T-helper 2 cell (primary cell): Measurements from ENCODE around the gene LRRC28.

Experiments used
- DNase-seq, 5 experiments: peaks; one replicate each; pipeline versions ENCODE4 v3.0.0 to v3.0.0-alpha.2; 2012 to 2022

Gene LRRC28

DNA sequence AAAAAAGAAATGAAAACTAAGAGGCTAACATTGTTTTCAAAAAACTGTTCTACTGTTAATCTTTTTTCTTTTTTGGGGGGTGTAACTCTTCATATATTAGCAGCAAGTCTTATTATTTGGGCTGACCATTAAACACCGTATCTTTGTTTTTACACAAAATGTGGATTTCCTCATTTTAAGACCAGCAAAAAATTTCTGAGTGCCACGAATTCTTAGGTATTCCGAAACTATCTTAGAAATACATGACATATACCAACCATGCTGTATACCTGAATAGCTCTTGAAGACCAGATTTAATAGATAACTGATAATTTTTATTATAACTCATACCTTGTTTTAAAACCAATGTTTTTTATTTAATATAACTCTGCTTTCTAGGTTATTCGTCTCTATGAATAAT, 1.3 kb upstream of the LRRC28 start:
- DNase-seq = no peak

DNA sequence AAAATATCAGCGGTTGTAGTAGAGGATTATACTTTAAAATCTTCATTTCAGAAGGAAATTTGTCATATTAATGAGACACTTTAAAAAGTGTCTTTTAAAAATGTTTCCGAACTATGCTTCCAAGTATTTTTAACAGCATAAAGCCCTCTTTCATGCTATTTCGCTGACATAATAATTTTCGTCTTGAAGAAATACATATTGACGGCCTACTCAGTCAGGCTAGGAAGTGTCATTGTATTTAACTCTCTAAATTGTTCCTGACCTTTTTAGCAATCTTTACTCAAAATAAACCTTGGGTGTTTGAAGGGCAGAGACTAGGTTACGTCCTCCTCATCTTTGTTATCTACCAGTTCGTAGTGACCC, 806 bp upstream of the LRRC28 start:
- DNase-seq = no peak

DNA sequence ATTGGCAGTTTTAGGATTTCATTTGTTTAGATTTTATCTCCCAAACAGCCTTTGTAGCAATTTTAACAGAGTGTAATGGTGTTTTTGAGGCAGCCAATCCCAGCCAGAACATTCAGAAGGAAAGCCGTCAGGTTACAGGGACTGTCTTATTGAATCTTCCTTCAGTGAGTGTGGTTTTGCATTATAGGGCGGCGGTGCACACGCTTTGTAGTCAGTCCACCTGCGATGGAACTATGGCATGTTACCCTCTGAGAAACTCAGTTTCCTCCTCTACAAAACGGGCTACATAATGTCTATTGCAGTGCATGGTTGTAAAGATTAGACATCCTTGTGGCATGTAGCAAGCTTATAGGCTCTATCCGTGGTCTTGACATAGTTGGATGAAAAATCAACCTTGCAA, 1.0 kb downstream of the LRRC28 start:
- no peak for DNase-seq

DNA sequence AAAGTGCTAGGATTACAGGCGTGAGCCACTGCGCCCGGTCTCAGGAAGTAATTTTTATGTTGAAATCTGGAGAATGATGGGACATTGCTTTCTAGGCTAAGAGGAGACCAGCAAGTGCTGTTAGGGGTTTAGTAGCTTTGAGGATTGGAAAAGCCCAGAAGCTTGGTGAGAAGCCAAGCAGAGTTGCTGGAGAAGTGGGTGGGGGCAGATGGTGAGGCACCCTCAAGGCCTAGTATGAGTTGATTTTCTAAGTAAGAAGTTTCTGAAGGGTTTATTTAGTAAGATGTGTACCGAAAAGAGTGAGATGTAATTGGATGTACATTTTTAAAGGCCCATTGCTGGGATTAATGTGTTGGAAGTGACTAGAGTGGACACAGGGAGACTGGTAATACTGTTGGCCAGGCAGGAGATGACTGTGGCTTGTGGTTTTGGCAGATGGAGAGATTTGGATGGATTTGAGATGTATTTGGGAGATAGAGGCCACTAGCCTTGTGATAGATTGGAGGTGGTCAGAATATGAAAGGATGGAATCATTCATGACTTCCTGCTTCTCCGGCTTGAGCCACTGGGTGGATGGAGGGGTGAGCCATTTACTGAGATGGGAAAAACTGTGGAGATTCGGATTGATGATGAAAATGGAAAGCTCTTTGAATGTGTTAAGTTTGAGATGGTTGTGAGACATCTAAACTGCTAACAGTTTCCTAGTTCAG, 2.3 kb downstream of the LRRC28 start:
- peak in 1 of 5 experiments; percentile 37 for DNase-seq

DNA sequence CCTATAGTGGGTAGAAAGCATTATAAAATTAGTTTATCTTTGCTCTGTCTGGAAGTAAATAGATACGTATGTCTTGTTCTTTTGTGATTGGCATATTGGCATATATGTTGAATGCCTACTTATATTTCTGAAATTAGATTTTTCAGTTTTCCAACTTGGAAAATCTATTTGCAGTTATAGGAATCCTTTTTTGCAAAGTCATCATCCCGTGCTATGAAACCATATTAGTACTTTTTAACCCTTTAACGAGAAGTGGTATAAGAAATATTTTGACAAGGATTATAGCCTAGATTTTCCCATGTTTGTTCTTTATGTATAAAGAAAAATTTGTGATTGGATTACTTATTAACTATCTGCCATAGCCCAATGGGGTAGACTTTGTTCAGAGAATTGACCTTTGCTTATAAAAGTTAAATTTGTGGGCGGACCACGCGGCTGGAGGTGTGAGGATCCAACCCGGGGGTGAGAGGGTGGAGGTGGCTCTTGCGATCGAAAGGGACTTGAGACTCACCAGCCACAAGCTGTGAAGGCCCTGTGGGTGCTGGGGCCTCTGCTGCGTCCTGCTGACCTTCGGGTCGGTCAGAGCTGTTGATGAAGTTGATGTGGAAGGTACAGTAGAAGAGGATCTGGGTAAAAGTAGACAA, 5.9 kb downstream of the LRRC28 start:
- no peak for DNase-seq

DNA sequence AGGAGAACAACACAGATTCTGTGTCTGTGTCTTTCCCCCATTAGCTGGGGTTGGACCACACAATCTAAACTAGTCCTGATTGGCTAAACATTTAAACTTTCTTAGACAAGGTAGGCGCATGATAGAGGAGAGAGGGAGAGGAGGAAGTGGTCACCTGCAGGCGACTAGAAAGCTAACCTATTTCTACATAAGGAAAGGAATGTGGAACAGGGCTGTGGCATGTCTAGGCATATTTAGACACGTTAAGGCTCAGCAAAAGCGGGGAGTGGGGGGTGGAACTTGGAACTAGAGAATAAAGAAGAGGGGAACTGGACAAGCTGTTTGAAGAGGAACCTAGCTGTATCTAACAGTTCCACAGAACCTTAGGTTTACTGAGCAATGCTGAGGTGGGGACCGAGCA, 12.8 kb downstream of the LRRC28 start:
- no peak for DNase-seq

DNA sequence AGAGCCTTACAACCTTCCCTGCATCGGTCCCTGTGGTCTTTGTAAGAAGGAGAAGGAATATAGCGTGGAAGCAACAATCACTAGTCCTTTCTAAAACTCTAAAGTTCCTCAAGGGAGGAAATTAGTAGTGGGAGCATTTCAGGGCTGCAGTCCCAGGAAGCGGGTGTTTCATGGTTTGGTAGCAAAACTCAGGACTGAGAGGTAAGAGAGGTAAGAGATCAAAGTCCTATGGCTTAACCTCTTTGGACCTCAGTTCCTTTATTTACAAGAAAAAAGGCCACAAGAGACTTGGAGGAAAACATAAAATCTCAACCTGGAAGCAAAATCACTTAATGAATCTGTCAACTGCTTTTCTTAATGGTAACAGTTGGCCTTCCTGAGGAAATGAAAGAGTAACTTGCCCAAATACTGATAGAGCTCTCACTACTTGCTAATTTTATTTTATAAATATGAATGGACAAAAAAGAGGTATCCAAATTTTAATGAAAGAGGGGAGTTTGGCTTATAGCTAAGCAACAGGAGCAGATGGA, 14.3 kb downstream of the LRRC28 start:
- DNase-seq = no peak

DNA sequence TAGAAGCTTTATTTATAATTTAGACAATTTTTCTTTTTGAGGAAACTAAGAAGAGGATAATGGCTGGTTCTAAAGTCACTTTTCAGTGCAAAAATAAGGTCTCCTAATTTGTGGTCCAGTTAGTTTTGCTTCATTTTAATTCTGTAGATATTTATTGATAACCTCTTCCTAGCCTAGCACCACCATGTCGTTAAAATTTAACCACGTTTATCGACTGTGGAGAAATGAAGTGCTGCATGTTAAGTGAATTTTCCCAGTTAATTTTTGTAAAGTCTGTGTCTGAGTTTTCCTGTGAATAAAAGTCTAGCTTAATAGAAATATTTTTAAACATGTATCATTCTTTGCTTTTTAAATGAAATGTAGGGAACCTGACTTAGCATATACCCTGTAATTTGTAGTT, 16.7 kb downstream of the LRRC28 start:
- DNase-seq = no peak

DNA sequence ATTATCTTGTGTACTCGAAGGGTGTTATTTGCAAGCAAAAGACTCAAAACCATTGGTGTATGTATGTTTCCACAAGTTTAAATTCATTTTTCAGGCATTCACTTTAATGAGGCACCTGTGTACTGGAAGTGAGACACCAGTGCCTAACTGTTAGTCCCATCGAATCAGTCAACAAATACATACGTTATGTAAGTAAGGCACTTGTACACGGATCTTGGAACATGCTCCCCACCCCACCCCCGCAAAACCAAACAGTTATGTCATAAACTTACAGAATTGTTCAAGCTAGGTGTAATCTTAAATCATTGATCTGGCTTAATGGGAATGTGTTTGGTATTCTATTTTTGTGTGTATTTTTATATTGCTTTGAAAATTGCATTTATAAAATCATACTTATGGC, 17.1 kb downstream of the LRRC28 start:
- DNase-seq = no peak

DNA sequence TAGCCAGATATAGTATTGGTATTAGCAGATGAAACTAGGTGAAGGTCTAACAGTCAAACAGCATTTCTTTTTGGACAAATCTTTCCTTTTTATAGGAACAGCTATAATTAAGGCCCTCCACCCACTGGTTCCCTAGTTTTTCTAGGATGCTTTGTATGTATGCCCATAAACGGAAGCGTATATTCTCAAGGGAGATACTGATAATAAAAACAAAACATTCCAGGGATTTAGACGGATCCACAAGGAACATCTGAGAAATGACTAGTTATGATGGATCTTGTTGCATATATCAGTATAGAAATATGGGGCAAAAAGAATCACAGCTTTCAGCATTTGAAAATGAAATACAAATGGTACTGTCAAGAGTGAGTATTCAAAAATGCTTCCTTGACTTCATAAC, 22.5 kb downstream of the LRRC28 start:
- DNase-seq = no peak

DNA sequence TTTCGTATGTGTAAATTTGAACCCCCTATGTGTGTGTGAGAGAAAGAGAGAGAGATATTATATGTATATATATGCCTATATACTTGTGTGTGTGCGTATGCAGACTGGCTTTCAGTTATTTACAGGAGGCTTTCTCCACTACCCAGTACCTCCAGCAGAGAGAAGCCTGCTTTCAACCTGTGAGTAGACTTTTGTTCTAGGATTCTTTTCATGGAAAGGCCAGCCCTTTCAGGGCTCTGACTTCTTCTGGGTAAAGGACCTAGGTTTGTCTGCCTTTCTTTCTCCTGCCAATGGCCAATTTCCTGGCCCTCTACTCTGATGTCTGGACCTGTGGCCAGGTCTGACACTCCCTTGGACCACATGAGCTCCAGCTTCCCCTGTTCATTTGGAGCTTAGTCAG, 23.8 kb downstream of the LRRC28 start:
- DNase-seq = no peak

DNA sequence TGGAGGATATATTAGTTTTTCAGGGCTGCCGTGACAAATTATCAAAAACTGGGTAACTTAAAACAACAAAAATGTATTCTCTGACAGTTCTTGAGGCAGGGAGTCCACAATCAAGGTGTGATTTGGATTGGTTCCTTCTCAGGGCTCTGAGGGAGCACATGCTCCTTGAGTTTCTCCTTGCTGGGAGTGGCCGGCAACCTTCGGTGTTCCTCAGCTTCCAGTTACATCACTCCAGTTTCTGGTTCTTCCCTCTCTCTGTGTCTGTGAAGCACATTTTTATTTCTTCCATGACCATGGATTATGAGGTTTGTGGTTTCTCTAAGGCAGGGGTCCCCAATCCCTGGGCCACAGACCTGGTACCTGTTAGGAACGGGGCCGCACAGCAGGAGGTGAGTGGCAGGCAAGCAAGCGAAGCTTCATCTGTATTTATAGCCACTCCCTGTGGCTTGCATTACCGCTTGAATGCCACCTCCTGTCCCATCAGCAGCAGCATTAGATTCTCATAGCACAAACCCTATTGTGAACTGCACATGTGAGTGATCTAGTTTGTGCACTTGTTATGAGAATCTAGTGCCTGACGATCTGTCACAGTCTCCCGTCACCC, 24.3 kb downstream of the LRRC28 start:
- peak in 1 of 5 experiments; percentile 16 for DNase-seq

DNA sequence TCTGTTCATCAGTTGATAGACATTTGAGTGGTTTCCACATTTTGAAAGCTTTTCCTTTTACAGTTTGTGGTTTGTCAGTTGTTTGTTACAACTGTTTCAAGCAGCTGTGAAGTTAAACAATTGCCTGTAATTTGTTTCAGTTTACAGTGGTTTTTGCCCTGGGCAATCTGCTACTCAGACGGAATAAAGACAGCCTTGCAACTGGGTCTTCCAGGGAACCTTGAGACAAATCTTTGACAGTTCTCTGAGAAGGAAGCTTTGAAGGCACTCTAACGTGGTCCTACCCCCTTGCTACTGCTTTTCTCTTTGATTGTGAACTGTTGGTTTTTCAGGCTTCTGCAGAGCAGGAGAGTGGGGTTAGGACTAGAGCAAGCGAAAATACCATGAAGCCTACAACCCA, 28.0 kb downstream of the LRRC28 start:
- peak in 1 of 5 experiments; percentile 82 for DNase-seq

DNA sequence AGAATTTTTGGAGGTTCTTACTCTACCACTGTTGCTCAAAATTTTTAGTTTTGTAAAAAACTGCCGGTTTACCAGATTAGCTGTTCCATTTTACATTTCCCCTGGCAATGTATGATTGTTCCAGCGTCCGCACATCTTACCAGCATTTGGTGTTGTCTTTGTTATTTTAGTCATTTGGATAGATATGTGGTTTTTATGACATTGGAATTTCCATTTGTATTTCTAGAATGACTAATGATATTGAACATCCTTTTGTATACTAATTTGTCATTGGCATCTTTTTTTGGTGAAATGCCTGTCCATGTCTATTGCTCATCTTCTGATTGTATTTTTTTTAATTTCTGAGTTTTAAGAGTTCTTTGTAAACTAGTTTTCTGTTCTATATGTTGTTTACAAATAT, 28.5 kb downstream of the LRRC28 start:
- peak in 1 of 5 experiments; percentile 58 for DNase-seq

DNA sequence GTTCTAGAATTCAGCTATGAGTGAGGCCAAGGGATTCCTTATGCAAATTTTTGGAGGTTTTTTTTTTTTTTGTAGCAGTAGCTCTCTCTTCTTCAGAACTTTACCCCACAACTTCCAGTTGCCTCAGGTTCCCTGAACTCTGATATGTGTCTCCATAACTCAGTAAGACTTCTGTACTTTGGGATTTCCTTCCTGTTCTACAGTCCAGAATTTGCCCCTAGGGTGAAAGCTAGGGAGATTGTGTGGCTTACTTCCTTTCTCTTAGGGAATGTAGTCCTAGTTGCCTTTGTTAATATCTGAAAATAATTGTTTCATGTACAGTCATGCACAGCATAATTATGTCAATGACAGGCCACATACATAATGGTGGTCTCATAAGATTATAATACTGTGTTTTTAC, 30.8 kb downstream of the LRRC28 start:
- DNase-seq = no peak

DNA sequence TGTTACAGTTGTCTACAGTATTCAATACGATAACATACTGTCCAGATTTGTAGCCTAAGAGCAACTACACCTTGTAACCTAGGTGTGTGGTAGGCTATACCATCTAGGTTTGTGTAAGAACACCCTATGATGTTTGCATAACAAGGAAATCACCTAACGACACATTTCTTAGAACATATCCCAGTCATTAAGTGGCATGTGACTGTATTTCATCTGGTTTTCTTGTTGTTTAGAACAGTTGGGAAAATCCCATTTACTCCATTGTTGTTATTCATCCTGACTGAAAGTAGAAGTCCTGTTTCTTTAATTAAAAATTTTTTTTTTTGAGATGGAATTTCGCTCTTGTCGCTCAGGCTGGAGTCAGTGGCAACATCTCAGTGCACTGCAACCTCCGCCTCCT, 31.3 kb downstream of the LRRC28 start:
- no peak for DNase-seq

DNA sequence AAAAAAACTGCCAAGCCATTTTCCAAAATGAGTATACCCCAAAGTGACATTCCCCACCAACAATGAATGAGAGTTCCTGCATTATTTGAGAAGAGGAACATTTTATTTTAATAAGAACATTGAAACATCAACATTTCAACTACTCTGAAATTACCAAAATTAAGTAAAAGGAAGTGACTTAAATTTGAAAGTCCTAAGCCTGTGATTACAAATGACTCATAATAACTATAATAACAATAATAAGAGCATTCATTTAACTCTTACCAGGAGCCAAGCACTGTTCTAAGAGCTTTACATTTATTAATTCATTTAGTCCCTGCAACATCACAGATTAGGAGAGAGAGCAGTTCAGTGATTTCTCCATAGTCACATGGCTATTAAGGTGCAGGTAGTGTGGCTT, 32.4 kb downstream of the LRRC28 start:
- no peak for DNase-seq

DNA sequence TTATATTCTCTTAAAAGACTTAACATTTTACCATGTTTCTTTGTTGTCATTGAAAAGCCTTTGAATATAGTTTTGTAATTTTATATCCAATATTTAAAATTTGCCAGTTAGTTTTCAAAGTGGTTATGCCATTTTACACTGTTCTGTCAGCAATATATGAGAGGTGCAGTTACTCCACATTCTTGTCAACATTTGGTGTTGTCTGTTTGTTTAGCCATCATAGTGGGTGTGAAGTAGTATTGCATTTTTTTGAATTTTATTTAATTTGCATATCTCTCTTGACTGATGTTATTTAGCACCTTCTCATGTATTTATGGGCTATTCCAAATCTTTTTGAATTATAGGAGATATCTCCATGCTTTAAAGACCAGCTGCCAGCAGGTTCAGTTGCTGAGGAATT, 40.4 kb downstream of the LRRC28 start:
- DNase-seq = no peak

DNA sequence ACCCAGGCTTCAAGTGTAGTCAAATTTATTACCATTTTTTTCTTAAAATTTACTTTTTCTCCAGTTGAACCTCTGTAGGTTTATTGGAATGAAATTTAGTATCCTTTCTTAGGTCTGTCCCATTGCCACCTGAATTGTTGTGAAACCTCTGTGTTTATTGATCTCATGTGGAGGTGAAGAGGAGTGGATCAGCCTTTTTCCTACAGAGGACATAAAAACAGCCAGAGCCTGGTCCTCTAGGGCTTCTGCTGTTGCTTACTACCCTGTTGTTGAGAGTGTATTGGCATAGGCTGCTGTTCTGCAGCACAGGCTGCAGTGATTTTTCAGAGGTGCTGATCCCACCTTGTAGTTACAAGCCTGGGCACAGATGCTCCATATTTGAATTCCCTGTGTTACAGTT, 44.6 kb downstream of the LRRC28 start:
- no peak for DNase-seq

DNA sequence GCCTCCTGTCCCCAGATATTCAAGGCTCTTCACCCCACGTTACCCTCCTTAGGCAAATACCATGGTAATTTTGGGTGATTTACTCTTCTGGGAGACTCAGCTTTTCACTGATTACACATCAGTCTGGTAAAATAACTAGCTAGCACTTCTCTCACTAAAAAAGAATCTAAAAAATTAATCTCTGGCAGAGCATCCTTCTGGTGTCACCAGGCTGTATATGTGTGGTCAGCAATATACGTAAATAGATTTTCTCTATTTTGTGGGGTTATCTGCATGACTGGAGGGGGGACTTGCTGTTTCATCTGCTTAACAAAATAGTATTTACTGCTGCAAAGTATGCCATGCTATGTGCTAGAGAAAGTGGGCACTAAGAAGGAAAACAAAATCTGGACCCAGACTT, 45.1 kb downstream of the LRRC28 start:
- no peak for DNase-seq

DNA sequence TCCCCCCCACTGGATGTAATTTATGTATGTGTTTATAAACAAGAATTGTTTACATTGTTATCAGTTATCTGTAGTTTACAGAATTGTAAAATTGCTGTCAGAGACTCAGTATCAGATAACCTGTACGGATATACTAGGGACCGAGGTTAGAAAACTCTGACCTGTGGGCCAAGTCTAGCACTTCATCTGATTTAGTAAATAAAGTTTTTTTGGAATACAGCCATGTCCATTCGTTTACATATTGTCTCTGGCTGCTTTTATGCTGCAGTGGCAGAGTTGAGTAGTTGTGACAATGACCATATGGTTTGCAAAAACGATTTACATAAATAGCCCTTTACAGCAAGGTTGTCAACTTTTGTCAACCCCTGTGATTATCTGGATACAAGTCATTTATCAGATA, 52.6 kb downstream of the LRRC28 start:
- no peak for DNase-seq

DNA sequence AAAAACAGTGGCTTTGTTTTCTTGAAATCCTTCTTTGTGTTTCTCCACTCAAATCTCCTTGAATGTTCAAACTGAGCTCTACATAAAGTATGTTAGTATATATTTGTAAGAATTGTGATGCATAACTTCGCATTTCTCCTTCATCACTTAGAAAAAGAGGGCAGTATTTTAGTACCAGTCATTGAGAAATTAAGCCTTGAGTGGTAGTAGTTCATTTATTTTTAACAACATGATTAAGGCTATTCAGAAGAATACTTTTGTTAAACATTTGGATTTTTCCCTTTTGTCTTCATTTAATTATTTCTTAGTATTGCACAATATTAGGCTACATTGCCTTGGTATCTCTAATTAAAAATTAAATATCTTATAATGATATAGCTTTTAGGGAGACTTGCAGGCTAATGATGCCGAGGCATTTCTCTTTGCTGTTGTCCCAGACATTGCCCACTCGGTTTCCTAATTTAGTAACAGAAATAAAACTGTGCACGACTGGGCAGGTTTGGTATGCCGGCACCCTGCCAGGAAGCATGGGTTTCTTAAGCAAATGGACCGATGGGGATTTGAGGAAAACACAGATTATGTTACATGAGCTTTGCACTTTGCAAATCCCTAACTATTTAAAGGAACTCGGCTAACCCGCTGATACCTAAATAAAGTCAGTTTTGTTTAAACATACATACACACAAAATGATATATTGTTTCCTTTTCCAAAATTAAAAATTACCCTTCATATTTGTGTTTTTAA, 54.7 kb downstream of the LRRC28 start:
- DNase-seq = no peak

DNA sequence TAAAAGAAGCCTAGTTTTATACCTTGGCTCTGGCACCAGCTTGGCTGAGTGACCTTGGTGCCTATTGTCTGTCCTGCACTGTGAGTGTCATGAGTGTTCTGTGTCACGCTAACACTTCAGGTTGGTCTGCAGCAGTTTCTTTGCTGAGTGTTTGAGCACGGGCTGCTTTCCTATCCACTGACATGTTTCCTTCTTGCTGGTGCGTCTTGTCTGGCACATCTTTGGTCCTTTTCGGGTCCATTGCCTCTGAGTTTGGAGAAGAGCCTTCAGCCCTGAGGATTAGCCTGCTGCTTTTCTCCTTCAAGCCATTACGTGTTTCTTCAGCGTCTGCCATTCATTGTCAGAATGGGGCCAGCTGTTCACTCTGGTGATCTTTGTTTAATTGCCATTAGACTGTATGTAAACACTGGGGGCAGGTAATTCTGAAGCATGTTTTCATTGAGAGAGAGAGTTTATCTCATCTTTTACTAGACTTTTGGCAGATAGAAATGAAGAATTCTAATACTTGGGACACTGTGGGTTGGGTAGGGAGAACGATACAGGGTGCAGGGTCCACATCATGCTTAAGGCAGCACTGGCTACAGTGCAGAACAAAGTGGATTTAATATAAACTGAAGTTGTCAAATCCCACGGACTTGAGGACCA, 55.5 kb downstream of the LRRC28 start:
- DNase-seq = no peak
